NT2/D1 (cell line): Measurements from ENCODE around the gene PI4KB.
A peak's percentile ranks its signal among the peaks of the same experiment; 100 is the strongest.

Experiments
- DNase-seq: peaks from one replicate; pipeline ENCODE4 v3.0.0-alpha.2; 2011; ENCODE audit warnings: low read depth, low spot score
- H3K27me3 ChIP-seq: 2 replicates; pipeline ENCODE4 v1.6.0; 2011; ENCODE audit warnings: mild to moderate bottlenecking; ENCODE audit not compliant: insufficient read length, insufficient read depth
- H3K36me3 ChIP-seq: 2 replicates; pipeline ENCODE4 v1.6.1; 2011; ENCODE audit warnings: mild to moderate bottlenecking, low read length, mixed read lengths; ENCODE audit not compliant: insufficient read depth, insufficient read length
- H3K4me1 ChIP-seq: 2 replicates; pipeline ENCODE4 v1.5.1; 2011; ENCODE audit not compliant: insufficient read depth, insufficient read length
- H3K4me3 ChIP-seq: 2 replicates; pipeline ENCODE4 v1.5.1; 2011; ENCODE audit warnings: low read depth; ENCODE audit not compliant: insufficient read length
- H3K9ac ChIP-seq: 2 replicates; pipeline ENCODE4 v1.6.0; 2011; ENCODE audit warnings: low read depth; ENCODE audit not compliant: insufficient read length
- H3K9me3 ChIP-seq: 2 replicates; pipeline ENCODE4 v1.5.1; 2011; ENCODE audit warnings: mild to moderate bottlenecking, low read length; ENCODE audit not compliant: insufficient read depth
- SUZ12 ChIP-seq: IDR thresholded peaks from 2 replicates; pipeline ENCODE4 v1.6.1; 2011; ENCODE audit not compliant: insufficient read length, insufficient read depth; ENCODE audit errors: extremely low read depth
- YY1 ChIP-seq: IDR thresholded peaks from 2 replicates; pipeline ENCODE4 v1.6.1; 2011; ENCODE audit not compliant: insufficient read length, insufficient read depth
- ZNF274 ChIP-seq: IDR thresholded peaks from 2 replicates; pipeline ENCODE4 v1.6.1; 2011; ENCODE audit warnings: mild to moderate bottlenecking, low read depth, low read length

PI4KB gene

DNA sequence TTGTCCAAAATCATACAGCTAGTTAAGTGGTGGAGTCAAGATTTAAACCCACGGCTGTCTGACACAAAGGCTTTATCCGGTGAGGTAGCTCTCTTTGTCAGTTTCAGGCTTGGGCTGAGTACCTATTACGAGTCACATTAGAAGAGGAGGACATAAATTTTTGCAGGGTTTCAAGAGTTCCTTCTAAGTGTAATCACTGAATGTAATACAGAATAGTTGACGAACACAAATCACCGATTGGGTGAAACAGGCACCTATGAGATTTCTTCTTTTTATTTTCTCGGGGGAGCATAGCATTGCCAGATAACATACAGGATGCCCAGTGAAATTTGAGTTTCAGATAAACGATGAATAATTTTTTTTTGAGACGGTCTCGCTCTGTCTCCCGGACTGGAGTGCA lies 71.8 kb downstream of the PI4KB start:
- Histone ChIP-seq H3K9me3 (no peaks in the 10 kb centered on the region), H3K4me1 (peaks cover 2% of the 10 kb centered on the region), H3K9ac (peak overlapping the region; percentile 90), H3K4me3 (peak overlapping the region; percentile 90), H3K27me3 (no peaks in the 10 kb centered on the region), H3K36me3 (peaks cover 29% of the 10 kb centered on the region)
- DNase-seq = no peak
- TF ChIP-seq ZNF274 = no peak
- TF ChIP-seq YY1 = no peak
- TF ChIP-seq SUZ12 = no peak

DNA sequence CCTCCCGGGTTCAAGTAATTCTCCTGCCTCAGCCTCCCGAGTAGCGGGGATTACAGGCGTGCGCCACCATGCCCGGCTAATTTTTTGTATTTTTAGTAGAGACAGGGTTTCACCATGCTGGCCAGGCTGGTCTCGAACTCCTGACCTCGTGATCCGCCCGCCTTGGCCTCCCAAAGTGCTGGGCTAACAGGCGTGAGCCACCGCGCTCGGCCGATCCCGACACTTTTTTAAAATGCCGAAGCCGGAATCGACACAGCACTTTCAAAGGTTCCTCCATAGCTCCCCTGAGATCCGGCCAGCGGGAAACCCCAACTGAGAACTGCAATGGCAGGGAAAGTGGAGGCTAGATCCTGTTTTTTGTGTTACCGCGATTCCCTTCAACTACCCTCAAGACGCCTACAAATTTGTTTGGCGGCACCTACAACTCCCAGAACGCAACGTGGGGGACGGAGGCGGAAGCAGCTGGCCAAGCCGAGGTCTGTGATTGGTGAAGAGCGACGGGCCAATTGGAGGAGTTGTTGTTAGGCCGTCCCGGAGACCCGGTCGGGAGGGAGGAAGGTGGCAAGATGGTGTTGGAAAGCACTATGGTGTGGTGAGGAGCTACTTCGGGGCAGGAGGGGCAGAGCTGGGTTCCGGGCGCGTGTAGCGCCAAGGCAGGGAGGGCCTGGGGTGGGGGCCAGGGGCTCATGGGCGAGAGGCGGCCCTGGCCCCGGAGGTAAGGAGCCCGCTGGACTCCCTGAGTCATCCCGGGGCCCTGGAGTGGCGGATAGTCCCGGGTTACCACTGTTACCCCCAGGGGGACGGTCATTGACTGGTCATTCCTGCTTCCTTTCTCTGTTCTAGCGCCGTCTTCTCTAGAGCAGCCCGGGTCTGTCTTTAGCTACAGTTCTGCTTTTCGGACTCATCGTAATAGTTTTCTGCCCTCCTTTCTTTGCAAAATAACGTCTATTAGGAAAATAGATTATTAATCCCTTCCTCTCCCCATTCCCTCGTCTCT lies 72.7 kb downstream of the PI4KB start, which contains the start of gene PSMD4:
Gene PSMD4 (plus strand): TSS at position 518 of the 997 bp plus-strand sequence. CDS start 49 bp downstream, at position 567.
- peak within 1 kb of the TSS; percentile 90 for H3K4me3 ChIP-seq
- H3K36me3 ChIP-seq = peaks cover 38% of the 10 kb centered on the region
- DNase-seq = peak; percentile 100
- H3K9me3 ChIP-seq = no peaks in the 10 kb centered on the region
- no peaks in the 10 kb centered on the region for H3K27me3 ChIP-seq
- TF ChIP-seq ZNF274 = no peak
- TF ChIP-seq SUZ12 = no peak
- TF ChIP-seq YY1 = peak; percentile 40
- H3K9ac ChIP-seq = peak within 1 kb of the TSS; percentile 90
- H3K4me1 ChIP-seq = peaks cover 2% of the 10 kb centered on the region

DNA sequence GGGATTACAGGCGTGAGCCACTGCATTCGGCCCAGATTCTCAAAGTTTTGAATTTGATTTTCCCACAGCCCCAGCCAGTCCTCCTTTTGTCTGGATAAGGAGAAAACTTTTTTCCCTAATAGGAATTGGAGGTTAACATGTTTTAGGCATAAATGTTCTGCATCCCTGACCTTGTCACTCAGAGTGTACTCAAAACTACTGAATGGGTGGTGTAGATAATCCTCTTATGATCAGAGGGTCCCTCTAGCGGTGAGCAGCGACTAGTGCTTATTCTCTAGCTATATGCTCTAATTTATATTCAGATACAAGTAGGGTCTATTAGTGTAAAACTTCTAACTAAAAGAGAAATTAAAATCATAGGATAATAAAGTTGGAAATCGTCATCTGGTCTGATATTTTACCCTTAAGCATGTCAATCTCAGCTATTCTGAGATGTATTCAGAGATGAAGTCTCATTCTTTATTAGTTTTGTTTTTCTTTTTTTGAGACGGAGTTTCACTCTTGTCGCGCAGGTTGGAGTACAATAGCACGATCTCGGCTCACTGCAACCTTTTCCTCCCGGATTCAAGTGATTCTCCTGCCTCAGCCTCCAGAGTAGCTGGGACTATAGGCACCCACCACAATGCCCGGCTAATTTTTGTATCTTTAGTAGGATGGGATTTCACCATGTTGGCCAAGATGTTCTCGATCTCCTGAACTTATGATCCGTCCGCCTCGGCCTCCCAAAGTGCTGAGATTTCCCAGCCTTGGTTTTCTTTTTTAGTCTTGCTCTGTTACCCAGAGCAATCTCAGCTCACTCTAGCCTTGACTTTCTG lies 75.4 kb downstream of the PI4KB start:
- H3K27me3 ChIP-seq = no peaks in the 10 kb centered on the region
- peak; percentile 48 for DNase-seq
- H3K9me3 ChIP-seq = no peaks in the 10 kb centered on the region
- H3K9ac ChIP-seq = no peak overlapping the region
- H3K4me1 ChIP-seq = peaks cover 2% of the 10 kb centered on the region
- H3K36me3 ChIP-seq = peaks cover 58% of the 10 kb centered on the region
- H3K4me3 ChIP-seq = no peak overlapping the region
- TF ChIP-seq YY1 = no peak
- TF ChIP-seq ZNF274 = no peak
- no peak for TF ChIP-seq SUZ12

DNA sequence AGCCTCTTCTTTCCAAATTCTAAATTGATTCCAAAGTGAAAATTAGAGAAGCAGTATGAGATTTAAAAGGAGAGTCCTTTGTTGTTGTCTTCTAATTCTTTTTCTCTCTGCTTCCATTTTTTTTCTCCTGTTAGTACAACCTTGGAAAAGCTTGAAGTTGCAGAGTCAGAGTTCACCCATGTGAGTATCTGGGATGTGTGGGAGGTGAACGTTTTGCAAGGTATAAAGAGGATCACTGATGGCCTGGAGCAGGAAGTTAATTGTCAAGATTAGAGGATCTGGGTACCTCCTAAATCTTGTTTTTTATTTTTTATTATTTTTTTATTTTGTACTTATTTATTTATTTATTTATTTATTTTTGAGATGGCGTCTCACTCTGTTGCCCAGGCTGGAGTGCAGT lies 80.4 kb downstream of the PI4KB start:
- peaks cover 90% of the 10 kb centered on the region for H3K36me3 ChIP-seq
- no peaks in the 10 kb centered on the region for H3K9me3 ChIP-seq
- no peaks in the 10 kb centered on the region for H3K27me3 ChIP-seq
- H3K9ac ChIP-seq = no peak overlapping the region
- no peak for DNase-seq
- H3K4me3 ChIP-seq = no peak overlapping the region
- TF ChIP-seq ZNF274 = no peak
- no peak for TF ChIP-seq SUZ12
- no peak for TF ChIP-seq YY1
- H3K4me1 ChIP-seq = no peaks in the 10 kb centered on the region

DNA sequence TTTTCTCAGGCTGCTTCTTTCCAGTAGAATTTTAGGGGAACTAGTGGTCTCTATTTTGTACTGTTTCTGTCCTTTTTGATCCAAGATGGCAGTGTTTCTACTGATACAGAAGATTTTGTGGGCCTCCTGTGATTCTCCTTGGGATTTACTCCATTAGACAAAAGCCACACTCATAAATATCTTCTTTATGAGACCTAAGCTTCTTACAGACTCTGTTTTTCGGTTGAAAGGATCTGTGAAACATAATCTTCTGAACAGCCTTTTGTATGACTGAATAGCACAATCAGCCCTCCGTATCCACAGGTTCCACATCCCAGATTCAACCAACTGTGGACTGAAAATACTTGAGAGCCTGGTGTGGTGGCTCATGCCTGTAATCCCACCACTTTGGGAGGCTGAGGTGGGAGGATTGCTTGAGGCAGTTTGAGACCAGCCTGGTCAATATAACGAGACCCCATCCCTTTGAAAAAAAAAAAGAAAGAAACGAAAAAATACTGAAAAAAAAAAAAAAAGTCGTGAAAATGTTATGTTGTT lies 83.5 kb downstream of the PI4KB start:
- TF ChIP-seq YY1 = no peak
- no peak for TF ChIP-seq SUZ12
- TF ChIP-seq ZNF274 = no peak
- Histone ChIP-seq H3K9me3 (no peaks in the 10 kb centered on the region), H3K27me3 (no peaks in the 10 kb centered on the region), H3K36me3 (peaks cover 100% of the 10 kb centered on the region), H3K9ac (no peak overlapping the region), H3K4me1 (no peaks in the 10 kb centered on the region), H3K4me3 (no peak overlapping the region)
- DNase-seq = no peak

DNA sequence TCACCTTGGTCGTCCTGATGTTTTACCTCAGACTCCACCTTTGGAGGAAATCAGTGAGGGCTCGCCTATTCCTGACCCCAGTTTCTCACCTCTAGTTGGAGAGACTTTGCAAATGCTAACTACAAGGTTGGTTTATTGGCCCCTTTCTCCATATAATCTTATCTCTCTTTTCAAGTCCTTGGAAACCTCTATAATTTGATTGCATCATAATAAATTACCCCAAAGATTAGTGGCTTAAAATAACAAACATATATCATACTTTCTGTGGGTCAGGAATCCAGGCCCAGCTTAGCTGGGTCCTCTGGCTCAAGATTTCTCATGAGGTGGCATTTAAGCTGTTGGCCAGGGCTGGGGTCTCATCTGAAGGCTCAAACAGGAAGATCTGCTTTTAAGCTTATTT lies 84.8 kb downstream of the PI4KB start:
- no peak overlapping the region for H3K9ac ChIP-seq
- H3K27me3 ChIP-seq = no peaks in the 10 kb centered on the region
- no peak for TF ChIP-seq SUZ12
- TF ChIP-seq YY1 = no peak
- no peak for TF ChIP-seq ZNF274
- no peaks in the 10 kb centered on the region for H3K4me1 ChIP-seq
- no peaks in the 10 kb centered on the region for H3K9me3 ChIP-seq
- H3K4me3 ChIP-seq = no peak overlapping the region
- peaks cover 100% of the 10 kb centered on the region for H3K36me3 ChIP-seq
- DNase-seq = no peak
